ENCODE results near the gene SGSH. TPM values are rescaled to one million over a fixed set of nuclear protein-coding genes. Genes with fewer than 3 reads are reported as not detected.

Gene SGSH
- polyA plus RNA-seq, 1 donor (not counting 4 experiments of a cell fraction or from before 2014, with no cell fraction given) = 9.6 TPM

GRCh38 chr17:80210348-80211108 is 9.6 kb downstream of the SGSH start:
- no peak overlapping the region for H3K4me3 ChIP-seq (ENCODE audit: control insufficient read depth in 2 of 3, extremely low read depth in 1 of 3, insufficient read depth in 2 of 3, low read depth in 1 of 3, low read length in 3 of 3)
- H3K27ac ChIP-seq (ENCODE audit: control insufficient read depth, insufficient read depth, low read length) = no peak overlapping the region
- H4K20me1 ChIP-seq (ENCODE audit: control insufficient read depth, extremely low read depth, insufficient read depth, low read length) = no peaks in the 10 kb centered on the region
- H3K79me2 ChIP-seq (ENCODE audit: control insufficient read depth, insufficient read depth, low read length) = no peaks in the 10 kb centered on the region
- no peak for TF ChIP-seq EZH2 (IDR thresholded peaks at IDR 0.05; ENCODE audit: low read length)
- no peak for TF ChIP-seq CTCF (optimal IDR thresholded peaks at IDR 0.05 in 1 of 3, IDR thresholded peaks at IDR 0.05 in 1 of 3, conservative IDR thresholded peaks at IDR 0.05 in 1 of 3; ENCODE audit: extremely low read depth in 1 of 3, insufficient read depth in 2 of 3, low read length in 3 of 3)
- no peak overlapping the region for H3K9ac ChIP-seq (ENCODE audit: control insufficient read depth, extremely low read depth, insufficient read depth, low read length)
- H2AFZ ChIP-seq (ENCODE audit: control insufficient read depth, low read length) = no peak overlapping the region
- H3K4me1 ChIP-seq (ENCODE audit: control insufficient read depth, extremely low read depth, insufficient read depth, low read length) = no peaks in the 10 kb centered on the region
- no peaks in the 10 kb centered on the region for H3K9me3 ChIP-seq (ENCODE audit: control insufficient read depth, low read depth, low read length)
- no peaks in the 10 kb centered on the region for H3K9me1 ChIP-seq (ENCODE audit: control insufficient read depth, extremely low read depth, insufficient read depth, low read length)
- H3K27me3 ChIP-seq (ENCODE audit: control insufficient read depth, extremely low read depth, insufficient read depth, low read length) = no peaks in the 10 kb centered on the region
- DNase-seq (ENCODE audit: low read depth, low spot score) = no peak
- no peak overlapping the region for H3K4me2 ChIP-seq (ENCODE audit: control insufficient read depth, extremely low read depth, insufficient read depth, low read depth, low read length)
- peaks cover 7 to 8% of the 10 kb centered on the region in 2 experiments for H3K36me3 ChIP-seq (ENCODE audit: control insufficient read depth in 2 of 2, extremely low read depth in 1 of 2, insufficient read depth in 2 of 2, low read length in 2 of 2)
- no peak for FAIRE-seq
- dilution Hi-C loops (cut with MboI; ENCODE audit: extremely low pct_ligation_motif_present, low sequenced_read_pairs) = no loop called here

GRCh38 chr17:80209765-80210164 is 10.4 kb downstream of the SGSH start:
- TF ChIP-seq EZH2 (IDR thresholded peaks at IDR 0.05; ENCODE audit: low read length) = no peak
- TF ChIP-seq CTCF (optimal IDR thresholded peaks at IDR 0.05 in 1 of 3, IDR thresholded peaks at IDR 0.05 in 1 of 3, conservative IDR thresholded peaks at IDR 0.05 in 1 of 3; ENCODE audit: extremely low read depth in 1 of 3, insufficient read depth in 2 of 3, low read length in 3 of 3) = no peak
- no peaks in the 10 kb centered on the region for H3K79me2 ChIP-seq (ENCODE audit: control insufficient read depth, insufficient read depth, low read length)
- H3K4me1 ChIP-seq (ENCODE audit: control insufficient read depth, extremely low read depth, insufficient read depth, low read length) = no peaks in the 10 kb centered on the region
- no peaks in the 10 kb centered on the region for H3K9me1 ChIP-seq (ENCODE audit: control insufficient read depth, extremely low read depth, insufficient read depth, low read length)
- H3K36me3 ChIP-seq (ENCODE audit: control insufficient read depth in 2 of 2, extremely low read depth in 1 of 2, insufficient read depth in 2 of 2, low read length in 2 of 2) = peaks cover 7 to 8% of the 10 kb centered on the region in 2 experiments
- FAIRE-seq = no peak
- H3K9me3 ChIP-seq (ENCODE audit: control insufficient read depth, low read depth, low read length) = no peaks in the 10 kb centered on the region
- no peak overlapping the region for H3K27ac ChIP-seq (ENCODE audit: control insufficient read depth, insufficient read depth, low read length)
- no peak overlapping the region for H3K4me3 ChIP-seq (ENCODE audit: control insufficient read depth in 2 of 3, extremely low read depth in 1 of 3, insufficient read depth in 2 of 3, low read depth in 1 of 3, low read length in 3 of 3)
- no peak overlapping the region for H2AFZ ChIP-seq (ENCODE audit: control insufficient read depth, low read length)
- H3K4me2 ChIP-seq (ENCODE audit: control insufficient read depth, extremely low read depth, insufficient read depth, low read depth, low read length) = no peak overlapping the region
- no peaks in the 10 kb centered on the region for H3K27me3 ChIP-seq (ENCODE audit: control insufficient read depth, extremely low read depth, insufficient read depth, low read length)
- dilution Hi-C loops (cut with MboI; ENCODE audit: extremely low pct_ligation_motif_present, low sequenced_read_pairs) = no loop called here
- DNase-seq (ENCODE audit: low read depth, low spot score) = no peak
- H4K20me1 ChIP-seq (ENCODE audit: control insufficient read depth, extremely low read depth, insufficient read depth, low read length) = no peaks in the 10 kb centered on the region
- no peak overlapping the region for H3K9ac ChIP-seq (ENCODE audit: control insufficient read depth, extremely low read depth, insufficient read depth, low read length)
